PC-9 (cell line): ENCODE measurements around the gene CCDC18. TPM values are rescaled to one million over a fixed set of nuclear protein-coding genes. Genes with fewer than 3 reads are reported as not detected.
A peak's percentile ranks its signal among the peaks of the same experiment; 100 is the strongest.

Experiments
- BruUV-seq: library from RNA; stranded (reverse); fragments of 400-500 nt; replicated peaks from 2 replicates; lab custom pipeline; 2021; lab: Mats Ljungman, UMichigan
- CTCF ChIA-PET: fragments of 300-600 bp; sonication (Branson Sonifier 250); formaldehyde crosslinking; loops from one replicate; lab custom pipeline; 2022; ENCODE audit warnings: antibody characterized with exemption; lab: Charles Lee
- POLR2A ChIA-PET: fragments of 300-600 bp; sonication (Branson Sonifier 250); formaldehyde crosslinking; loops from one replicate; lab custom pipeline; 2022; ENCODE audit warnings: antibody characterized with exemption; ENCODE audit not compliant: unreplicated experiment; lab: Charles Lee
- DNase-seq, 2 experiments: peaks; one replicate each; pipeline versions ENCODE4 v3.0.0 to v3.0.0-alpha.2; 2015 to 2022; ENCODE audit warnings: mixed read lengths in 1 of 2
- H2AFZ ChIP-seq: fragments of 200-600 bp; sonication (generic); 2 replicates; pipeline ENCODE4 v1.8.1; 2017; ENCODE audit warnings: antibody characterized with exemption
- H3F3A ChIP-seq: fragments of 200-600 bp; sonication (generic); 2 replicates; pipeline ENCODE4 v1.8.1; 2017; ENCODE audit warnings: antibody characterized with exemption, mild to moderate bottlenecking, low read depth; ENCODE audit not compliant: insufficient read depth
- H3K27ac ChIP-seq: fragments of 200-600 bp; sonication (generic); 2 replicates; pipeline ENCODE4 v1.6.1; 2016; ENCODE audit warnings: mixed run types
- H3K27me3 ChIP-seq: fragments of 200-600 bp; sonication (generic); 2 replicates; pipeline ENCODE4 v1.6.1; 2016; ENCODE audit warnings: low read depth, mixed run types; ENCODE audit not compliant: insufficient read depth
- H3K36me3 ChIP-seq: fragments of 200-600 bp; sonication (generic); 2 replicates; pipeline ENCODE4 v1.6.1; 2016; ENCODE audit warnings: low read depth, mixed run types
- H3K4me1 ChIP-seq: fragments of 200-600 bp; sonication (generic); replicated peaks from 2 replicates; pipeline ENCODE4 v1.6.1; 2016; ENCODE audit warnings: mixed run types; ENCODE audit not compliant: insufficient read depth
- H3K4me2 ChIP-seq: fragments of 200-600 bp; sonication (generic); 2 replicates; pipeline ENCODE4 v1.6.1; 2017; ENCODE audit warnings: mixed run types
- H3K4me3 ChIP-seq: fragments of 200-600 bp; sonication (generic); 2 replicates; pipeline ENCODE4 v1.6.1; 2016; ENCODE audit warnings: mixed run types
- H3K79me2 ChIP-seq: fragments of 200-600 bp; sonication (generic); 2 replicates; pipeline ENCODE4 v1.6.1; 2017; ENCODE audit warnings: low read depth, mixed run types
- H3K9me2 ChIP-seq: fragments of 200-600 bp; sonication (generic); 2 replicates; pipeline ENCODE4 v1.8.1; 2017; ENCODE audit warnings: mild to moderate bottlenecking; ENCODE audit not compliant: insufficient read depth
- H3K9me3 ChIP-seq: fragments of 200-600 bp; sonication (generic); 2 replicates; pipeline ENCODE4 v1.8.1; 2016; ENCODE audit warnings: low read depth; ENCODE audit not compliant: insufficient read depth
- H4K20me1 ChIP-seq: fragments of 200-600 bp; sonication (generic); 2 replicates; pipeline ENCODE4 v1.8.1; 2017; ENCODE audit not compliant: insufficient read depth
- CTCF ChIP-seq: fragments of 200-600 bp; sonication (generic); conservative IDR thresholded peaks from 2 replicates; pipeline ENCODE4 v1.6.1; 2017; ENCODE audit warnings: mixed run types, antibody characterized with exemption, mild to moderate bottlenecking, moderate library complexity
- EZH2 ChIP-seq: fragments of 200-600 bp; sonication (generic); IDR thresholded peaks from 2 replicates; pipeline ENCODE4 v1.8.0; 2017; ENCODE audit warnings: antibody characterized with exemption, low read depth
- intact Hi-C: fragments of 100-400 bp; cut with micrococcal nuclease; formaldehyde crosslinking; loops from one replicate; pipeline ENCODE4 v1.10.0; 2022; ENCODE audit not compliant: unreplicated experiment
- total RNA-seq: library from RNA; stranded (reverse); gene quantifications from 2 replicates; pipeline ENCODE4 v1.2.3, GENCODE V29; 2021

CCDC18 gene
- total RNA-seq, 1 experiment from 2014 or later: 15.4 TPM

DNA sequence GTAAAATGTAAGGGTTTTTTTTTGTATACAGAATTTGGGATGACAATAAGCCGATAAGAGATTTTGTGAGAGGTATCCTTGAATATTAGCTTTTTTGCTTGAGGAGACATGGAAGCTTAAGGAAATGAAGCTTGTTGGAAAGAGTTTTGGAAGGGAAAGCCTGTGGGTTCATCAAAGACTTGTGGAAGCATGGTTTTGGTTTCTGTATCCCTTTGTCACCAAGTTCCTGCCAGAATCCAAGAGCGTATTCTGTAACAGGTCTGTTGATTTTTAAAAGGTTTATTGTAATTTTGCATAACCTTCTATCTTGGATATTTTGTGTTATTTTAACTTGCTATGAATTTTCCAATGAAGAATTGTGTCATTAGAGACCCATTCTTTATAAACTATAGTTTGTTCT, 38.4 kb upstream of the CCDC18 start:
- H3K4me2 ChIP-seq: no peak overlapping the region
- intact Hi-C loops: no loop called here
- TF ChIP-seq CTCF (no peak), EZH2 (no peak)
- no peak overlapping the region for H2AFZ ChIP-seq
- H4K20me1 ChIP-seq: no peaks in the 10 kb centered on the region
- DNase-seq: no peak
- peaks cover 31% of the 10 kb centered on the region for H3F3A ChIP-seq
- H3K4me1 ChIP-seq: no peaks in the 10 kb centered on the region
- H3K4me3 ChIP-seq: no peak overlapping the region
- no peak overlapping the region for H3K27ac ChIP-seq
- POLR2A ChIA-PET: no interaction called here
- H3K27me3 ChIP-seq: no peaks in the 10 kb centered on the region
- H3K9me2 ChIP-seq: no peaks in the 10 kb centered on the region
- no peaks in the 10 kb centered on the region for H3K9me3 ChIP-seq
- H3K36me3 ChIP-seq: peaks cover 18% of the 10 kb centered on the region
- H3K79me2 ChIP-seq: no peaks in the 10 kb centered on the region; the same call in 1 of the 2 replicates
- CTCF ChIA-PET: no interaction called here
- BruUV-seq: no TSS peak

DNA sequence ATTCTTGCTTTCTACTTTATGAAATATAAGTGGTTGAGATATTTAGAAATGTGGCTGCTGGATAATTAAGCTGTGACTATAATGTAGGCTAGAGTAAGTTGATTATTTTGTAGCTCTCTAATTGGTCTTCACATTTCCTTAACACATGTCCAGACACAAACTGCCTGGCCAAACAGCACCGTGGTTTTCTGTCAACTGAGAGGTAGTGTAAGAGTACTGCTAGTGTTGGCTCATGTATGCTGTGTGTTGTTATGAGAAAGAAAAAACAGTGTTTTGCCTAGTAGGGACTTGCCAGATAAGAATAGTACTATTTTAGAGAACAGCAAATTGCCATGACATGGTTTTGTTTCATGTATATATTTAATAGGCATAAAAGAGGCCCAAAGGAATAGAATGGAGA, 37.4 kb upstream of the CCDC18 start:
- Histone ChIP-seq H3K4me2 (no peak overlapping the region), H3K4me1 (no peaks in the 10 kb centered on the region), H3K79me2 (no peaks in the 10 kb centered on the region; the same call in 1 of the 2 replicates), H2AFZ (no peak overlapping the region), H3F3A (peaks cover 39% of the 10 kb centered on the region), H3K9me3 (no peaks in the 10 kb centered on the region), H3K4me3 (no peak overlapping the region), H3K36me3 (peaks cover 18% of the 10 kb centered on the region), H3K27ac (0 out of 2 replicates have a peak overlapping the region, but pooled peaks have one; percentile 13), H4K20me1 (0 out of 2 replicates have a peak, but pooled peaks cover 3% of the 10 kb centered on the region), H3K9me2 (no peaks in the 10 kb centered on the region), H3K27me3 (no peaks in the 10 kb centered on the region)
- POLR2A ChIA-PET: no interaction called here
- no TSS peak for BruUV-seq
- intact Hi-C loops: no loop called here
- CTCF ChIA-PET: no interaction called here
- TF ChIP-seq EZH2 (no peak), CTCF (no peak)
- no peak for DNase-seq

- TF ChIP-seq EZH2: no peak
- no peak for TF ChIP-seq CTCF
- H3K27ac ChIP-seq: no peak overlapping the region
Measured at GRCh38 chr1:93143769-93144168, 36.8 kb upstream of the CCDC18 start.

More at GRCh38 chr1:93143769-93144168, 36.8 kb upstream of the CCDC18 start:
- no peak overlapping the region for H3K4me2 ChIP-seq
- no peak overlapping the region for H3K4me3 ChIP-seq
- H2AFZ ChIP-seq: no peak overlapping the region
- CTCF ChIA-PET: no interaction called here
- H3F3A ChIP-seq: peaks cover 45% of the 10 kb centered on the region
- DNase-seq: no peak
- intact Hi-C loops: no loop called here
- no peaks in the 10 kb centered on the region for H3K4me1 ChIP-seq
- peaks cover 22% of the 10 kb centered on the region; the same call in 1 of the 2 replicates for H3K36me3 ChIP-seq
- no peaks in the 10 kb centered on the region for H3K9me2 ChIP-seq
- H4K20me1 ChIP-seq: 0 out of 2 replicates have a peak, but pooled peaks cover 9% of the 10 kb centered on the region
- no peaks in the 10 kb centered on the region for H3K9me3 ChIP-seq
- POLR2A ChIA-PET: no interaction called here
- BruUV-seq: no TSS peak
- H3K27me3 ChIP-seq: no peaks in the 10 kb centered on the region
- H3K79me2 ChIP-seq: no peaks in the 10 kb centered on the region; the same call in 1 of the 2 replicates
